WTC11 (cell line): ENCODE data around the gene LRRC30. TPM values are rescaled to one million over a fixed set of nuclear protein-coding genes. Genes with fewer than 3 reads are reported as not detected.

Experiments
- ATAC-seq: fragments of 200-7000 bp; cut with Tn5 transposase; 2 replicates; pipeline ENCODE4 v1.10.0; 2021; ENCODE audit warnings: mild to moderate bottlenecking, moderate library complexity
- CTCF ChIA-PET: fragments of 300-600 bp; sonication (Branson Sonifier 250); formaldehyde crosslinking; loops from one replicate; lab custom pipeline; 2021; ENCODE audit warnings: antibody characterized with exemption; lab: Charles Lee
- POLR2A ChIA-PET: fragments of 350-600 bp; sonication (Branson Sonifier 250); formaldehyde crosslinking; loops from one replicate; lab custom pipeline; 2021; ENCODE audit warnings: antibody characterized with exemption; lab: Charles Lee
- DNase-seq: peaks from one replicate; pipeline ENCODE4 v3.0.0; 2021; ENCODE audit warnings: low spot score
- H3K27ac Mint-ChIP-seq: 2 replicates; pipeline ENCODE4 v1.8.0; 2021; ENCODE audit warnings: mixed read lengths
- H3K27me3 Mint-ChIP-seq: 2 replicates; pipeline ENCODE4 v1.8.0; 2021; ENCODE audit warnings: low read depth, mild to moderate bottlenecking, moderate library complexity, mixed read lengths
- H3K36me3 Mint-ChIP-seq: 2 replicates; pipeline ENCODE4 v1.8.0; 2021; ENCODE audit warnings: mixed read lengths
- H3K4me1 Mint-ChIP-seq: 2 replicates; pipeline ENCODE4 v1.8.0; 2022; ENCODE audit warnings: mixed read lengths
- H3K4me3 Mint-ChIP-seq: 2 replicates; pipeline ENCODE4 v1.8.0; 2021; ENCODE audit warnings: mild to moderate bottlenecking, moderate library complexity, mixed read lengths
- H3K9me3 Mint-ChIP-seq: 2 replicates; pipeline ENCODE4 v1.8.0; 2021; ENCODE audit warnings: mixed read lengths
- ATF1 ChIP-seq: sonication (generic); formaldehyde crosslinking; IDR thresholded peaks from 2 replicates; pipeline ENCODE4 v1.8.1; 2023; ENCODE audit warnings: mild to moderate bottlenecking, moderate library complexity, missing genetic modification reagents
- CBFB ChIP-seq: sonication (generic); formaldehyde crosslinking; IDR thresholded peaks from 2 replicates; pipeline ENCODE4 v1.8.1; 2022; ENCODE audit warnings: mild to moderate bottlenecking, low read depth, missing genetic modification reagents
- EMX1 ChIP-seq: fragments of 250-450 bp; sonication (Bioruptor Pico); IDR thresholded peaks from 2 replicates; pipeline ENCODE4 v1.8.0; 2021; ENCODE audit warnings: mild to moderate bottlenecking
- ERG ChIP-seq: fragments of 250-450 bp; sonication (Bioruptor Pico); IDR thresholded peaks from 2 replicates; pipeline ENCODE4 v1.8.0; 2021; ENCODE audit warnings: mild to moderate bottlenecking
- ESRRA ChIP-seq: sonication (generic); formaldehyde crosslinking; IDR thresholded peaks from 2 replicates; pipeline ENCODE4 v1.8.1; 2022; ENCODE audit warnings: mild to moderate bottlenecking, missing genetic modification reagents, borderline replicate concordance
- GRHL2 ChIP-seq: fragments of 250-450 bp; sonication (Bioruptor Pico); IDR thresholded peaks from 2 replicates; pipeline ENCODE4 v1.8.0; 2022; ENCODE audit warnings: mild to moderate bottlenecking, moderate library complexity; ENCODE audit not compliant: insufficient replicate concordance, severe bottlenecking
- HMGA2 ChIP-seq: fragments of 250-450 bp; sonication (Bioruptor Pico); IDR thresholded peaks from 2 replicates; pipeline ENCODE4 v1.4.0; 2021; ENCODE audit warnings: mild to moderate bottlenecking, moderate library complexity
- IRF1 ChIP-seq: sonication (generic); formaldehyde crosslinking; IDR thresholded peaks from 2 replicates; pipeline ENCODE4 v1.8.0; 2023; ENCODE audit warnings: missing genetic modification reagents
- JAZF1 ChIP-seq: fragments of 250-450 bp; sonication (Bioruptor Pico); IDR thresholded peaks from 2 replicates; pipeline ENCODE4 v1.9.0; 2021; ENCODE audit warnings: moderate library complexity, mild to moderate bottlenecking, inconsistent platforms
- JUN ChIP-seq: sonication (generic); formaldehyde crosslinking; IDR thresholded peaks from 2 replicates; pipeline ENCODE4 v1.8.0; 2023; ENCODE audit warnings: mild to moderate bottlenecking, missing genetic modification reagents
- MAX ChIP-seq: sonication (generic); formaldehyde crosslinking; IDR thresholded peaks from 2 replicates; pipeline ENCODE4 v1.8.0; 2022; ENCODE audit warnings: mild to moderate bottlenecking, missing genetic modification reagents
- MLX ChIP-seq: sonication (generic); formaldehyde crosslinking; IDR thresholded peaks from 2 replicates; pipeline ENCODE4 v1.8.1; 2023; ENCODE audit warnings: mild to moderate bottlenecking, missing genetic modification reagents, moderate library complexity
- MYBL2 ChIP-seq: sonication (generic); formaldehyde crosslinking; IDR thresholded peaks from 2 replicates; pipeline ENCODE4 v1.8.1; 2023; ENCODE audit warnings: mild to moderate bottlenecking, moderate library complexity, missing genetic modification reagents
- NR1H2 ChIP-seq: sonication (generic); formaldehyde crosslinking; IDR thresholded peaks from 2 replicates; pipeline ENCODE4 v1.9.0; 2021; ENCODE audit warnings: mild to moderate bottlenecking, moderate library complexity, missing genetic modification reagents
- OVOL2 ChIP-seq: fragments of 250-450 bp; sonication (Bioruptor Pico); IDR thresholded peaks from 2 replicates; pipeline ENCODE4 v1.9.0; 2021; ENCODE audit warnings: mild to moderate bottlenecking, borderline replicate concordance
- SP1 ChIP-seq: sonication (generic); formaldehyde crosslinking; conservative IDR thresholded peaks from 2 replicates; pipeline ENCODE4 v1.8.1; 2022; ENCODE audit warnings: missing genetic modification reagents
- TCF7 ChIP-seq: sonication (generic); formaldehyde crosslinking; IDR thresholded peaks from 2 replicates; pipeline ENCODE4 v1.8.0; 2022; ENCODE audit warnings: mild to moderate bottlenecking, low read depth, missing genetic modification reagents, moderate library complexity
- TP53 ChIP-seq: sonication (generic); formaldehyde crosslinking; IDR thresholded peaks from 2 replicates; pipeline ENCODE4 v1.8.1; 2023; ENCODE audit warnings: mild to moderate bottlenecking, missing genetic modification reagents
- USF1 ChIP-seq: sonication (generic); formaldehyde crosslinking; IDR thresholded peaks from 2 replicates; pipeline ENCODE4 v1.8.0; 2022; ENCODE audit warnings: mild to moderate bottlenecking, missing genetic modification reagents
- ZMAT4 ChIP-seq: fragments of 250-450 bp; sonication (Bioruptor Pico); IDR thresholded peaks from 2 replicates; pipeline ENCODE4 v1.9.0; 2021; ENCODE audit warnings: mild to moderate bottlenecking
- ZNF263 ChIP-seq: sonication (generic); formaldehyde crosslinking; IDR thresholded peaks from 2 replicates; pipeline ENCODE4 v1.8.1; 2022; ENCODE audit warnings: low read depth, mild to moderate bottlenecking, moderate library complexity, missing genetic modification reagents
- total RNA-seq: library from RNA; stranded (reverse); gene quantifications from 3 replicates; pipeline ENCODE4 v1.2.3, GENCODE V29; 2021

LRRC30 gene
- total RNA-seq, 1 experiment from 2014 or later: not detected

GRCh38 chr18:7190547-7191156 is 40.2 kb upstream of the LRRC30 start:
- peaks cover 3% of the 10 kb centered on the region; the same call in 1 of the 2 replicates for H3K36me3 Mint-ChIP-seq
- DNase-seq: no peak
- CTCF ChIA-PET: interaction anchor here (0.6 to 3.8 kb wide), 4 partner anchors 13 to 1148 kb away, joined by 3 to 14 read pairs (median 4); no protein-coding TSS in a partner anchor
- H3K4me3 Mint-ChIP-seq: no peak overlapping the region
- TF ChIP-seq ZMAT4 (CRISPR knock-in tag) (no peak), EMX1 (CRISPR knock-in tag) (no peak), ERG (CRISPR knock-in tag) (no peak), ATF1 (no peak), JUN (no peak), HMGA2 (CRISPR knock-in tag) (no peak), MAX (CRISPR knock-in tag) (no peak)
- TF ChIP-seq, all 79 proteins: peak for 0
- no peak overlapping the region for H3K27ac Mint-ChIP-seq
- peaks cover 5% of the 10 kb centered on the region for H3K9me3 Mint-ChIP-seq
- ATAC-seq: no peak
- POLR2A ChIA-PET: interaction anchor here (0.6 kb wide), 1 partner anchor 38 kb away, joined by 6 read pairs; no protein-coding TSS in a partner anchor
- H3K27me3 Mint-ChIP-seq: no peaks in the 10 kb centered on the region
- no peaks in the 10 kb centered on the region for H3K4me1 Mint-ChIP-seq

- Mint-ChIP-seq H3K27ac (no peak overlapping the region), H3K4me3 (no peak overlapping the region)
Observed at GRCh38 chr18:7191736-7192135, 39.2 kb upstream of the LRRC30 start.

GRCh38 chr18:7195266-7195665 is 35.6 kb upstream of the LRRC30 start:
- ATAC-seq (no peak), DNase-seq (no peak)
- Mint-ChIP-seq H3K36me3 (no peaks in the 10 kb centered on the region), H3K27ac (no peak overlapping the region), H3K4me3 (no peak overlapping the region), H3K9me3 (no peaks in the 10 kb centered on the region), H3K27me3 (no peaks in the 10 kb centered on the region), H3K4me1 (no peaks in the 10 kb centered on the region)
- ChIA-PET CTCF (interaction anchor here (0.8 kb wide), 2 partner anchors 18 to 29 kb away, joined by 3 to 4 read pairs; no protein-coding TSS in a partner anchor), POLR2A (no interaction called here)
- no peak for TF ChIP-seq ERG (CRISPR knock-in tag)
- TF ChIP-seq TCF7 (CRISPR knock-in tag): no peak
- no peak for TF ChIP-seq CBFB (CRISPR knock-in tag)
- no peak for TF ChIP-seq GRHL2
- TF ChIP-seq MLX (CRISPR knock-in tag): no peak
- TF ChIP-seq ESRRA: no peak
- TF ChIP-seq HMGA2 (CRISPR knock-in tag): no peak
- no peak for TF ChIP-seq ZNF263 (CRISPR knock-in tag)
- no peak for TF ChIP-seq ATF1
- no peak for TF ChIP-seq OVOL2 (CRISPR knock-in tag)
- no peak for TF ChIP-seq NR1H2 (CRISPR knock-in tag)
- no peak for TF ChIP-seq JAZF1
- no peak for TF ChIP-seq SP1 (CRISPR knock-in tag)
- no peak for TF ChIP-seq IRF1
- TF ChIP-seq TP53 (CRISPR knock-in tag): no peak

More at GRCh38 chr18:7191736-7192135, 39.2 kb upstream of the LRRC30 start:
- TF ChIP-seq NR1H2 (CRISPR knock-in tag) (no peak), GRHL2 (no peak), MYBL2 (CRISPR knock-in tag) (no peak), USF1 (CRISPR knock-in tag) (no peak)
- Mint-ChIP-seq H3K4me1 (no peaks in the 10 kb centered on the region), H3K9me3 (no peaks in the 10 kb centered on the region), H3K36me3 (no peaks in the 10 kb centered on the region), H3K27me3 (no peaks in the 10 kb centered on the region)
- CTCF ChIA-PET: interaction anchor here (1.3 to 3.8 kb wide), 3 partner anchors 14 to 272 kb away, joined by 3 to 14 read pairs (median 4); no protein-coding TSS in a partner anchor
- POLR2A ChIA-PET: no interaction called here
- DNase-seq: no peak
- no peak for ATAC-seq
